HT-29 (cell line): ENCODE results near the gene KLHL24. TPM values are rescaled to one million over a fixed set of nuclear protein-coding genes. Genes with fewer than 3 reads are reported as not detected.
"Not testable (repeated sequence)": the region's sequence is repeated elsewhere in the genome, so short reads cannot be mapped to it uniquely, and the experiment has no call there.

Experiments used
- DNase-seq: peaks from one replicate; pipeline ENCODE4 v3.0.0-alpha.2; 2015; ENCODE audit warnings: low spot score
- total RNA-seq: library from RNA; depleted of rRNA; stranded (reverse); fragments of >200 nt; shearing (Covaris generic); gene quantifications from 2 replicates; pipeline ENCODE4 v1.2.3, GENCODE V29; 2014; rRNA removed

Gene KLHL24
- total RNA-seq, 1 experiment from 2014 or later: 10.6 TPM

GRCh38 chr3:183695569-183696364 lies 60.3 kb downstream of the KLHL24 start:
- no peak for DNase-seq

- no peak for DNase-seq
Measured at GRCh38 chr3:183697123-183697609, 61.7 kb downstream of the KLHL24 start.

DNA sequence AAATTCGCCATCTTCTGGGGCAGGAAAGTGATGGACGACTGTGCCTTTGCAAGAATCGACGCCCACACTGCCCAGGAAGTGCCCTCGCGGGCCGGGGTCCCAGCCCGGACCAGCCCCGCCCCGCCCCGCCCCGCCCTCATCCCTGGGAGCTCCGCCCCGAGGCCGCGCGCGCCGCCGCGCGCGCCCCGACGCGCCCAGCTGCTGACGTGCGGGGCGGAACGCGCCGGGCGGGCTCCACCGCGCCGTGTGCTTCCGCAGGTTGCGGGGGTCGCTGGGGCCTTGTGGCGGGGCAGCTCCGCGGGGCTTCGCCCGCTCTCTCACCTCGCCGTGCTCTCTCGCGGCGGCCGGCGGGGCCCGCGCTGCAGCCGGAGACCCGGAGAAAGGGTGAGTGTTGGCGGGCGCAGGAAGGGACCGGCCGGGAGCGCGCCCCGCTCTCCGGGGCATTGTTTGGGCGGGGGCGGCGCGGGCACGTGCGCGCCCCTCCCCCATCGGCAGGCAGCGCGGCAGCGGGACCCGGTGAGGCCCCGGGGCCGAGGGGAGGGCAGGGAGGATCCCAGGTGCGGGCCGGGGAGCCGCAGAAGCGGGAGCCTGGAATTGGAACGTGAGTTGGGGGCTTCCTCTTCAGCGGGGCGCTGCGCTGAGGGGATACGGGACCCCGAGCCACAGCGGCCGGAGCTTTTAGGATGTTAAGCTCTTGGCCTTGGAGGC lies 62.3 kb downstream of the KLHL24 start, which contains the start of gene YEATS2:
TSS of gene YEATS2 (plus strand) at position 188 of the 708 bp plus-strand sequence. CDS start 17,366 bp downstream, outside the sequence.
- peak; percentile 56 for DNase-seq

GRCh38 chr3:183698318-183698751 lies 62.9 kb downstream of the KLHL24 start:
- peak; percentile 34 for DNase-seq

- DNase-seq: peak; percentile 33
Measured at GRCh38 chr3:183698756-183699155, 63.3 kb downstream of the KLHL24 start.

- no peak for DNase-seq
Measured at GRCh38 chr3:183699238-183699947, 64.0 kb downstream of the KLHL24 start.

- no peak for DNase-seq
Measured at GRCh38 chr3:183701744-183702143, 66.3 kb downstream of the KLHL24 start.

GRCh38 chr3:183703892-183704291 lies 68.5 kb downstream of the KLHL24 start:
- DNase-seq: not testable (repeated sequence)

DNA sequence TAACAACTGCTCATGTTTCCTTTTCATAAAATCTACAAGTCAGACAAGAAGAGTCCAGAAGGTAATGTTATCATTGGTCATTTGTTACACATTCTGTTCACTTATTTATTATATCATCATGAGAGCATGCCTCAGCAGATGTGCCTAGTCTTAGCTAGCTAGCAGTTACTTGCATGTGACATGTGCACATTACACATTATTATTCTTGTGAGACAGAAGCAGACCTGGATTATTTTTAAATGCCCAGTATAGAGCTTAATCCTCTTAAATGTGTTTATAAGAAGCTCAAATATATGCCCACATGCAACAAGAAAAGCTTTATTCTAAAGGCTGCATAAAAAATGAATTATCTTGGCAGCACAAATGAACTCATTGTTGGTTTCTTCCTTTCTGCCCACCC lies 74.8 kb downstream of the KLHL24 start:
- no peak for DNase-seq

DNA sequence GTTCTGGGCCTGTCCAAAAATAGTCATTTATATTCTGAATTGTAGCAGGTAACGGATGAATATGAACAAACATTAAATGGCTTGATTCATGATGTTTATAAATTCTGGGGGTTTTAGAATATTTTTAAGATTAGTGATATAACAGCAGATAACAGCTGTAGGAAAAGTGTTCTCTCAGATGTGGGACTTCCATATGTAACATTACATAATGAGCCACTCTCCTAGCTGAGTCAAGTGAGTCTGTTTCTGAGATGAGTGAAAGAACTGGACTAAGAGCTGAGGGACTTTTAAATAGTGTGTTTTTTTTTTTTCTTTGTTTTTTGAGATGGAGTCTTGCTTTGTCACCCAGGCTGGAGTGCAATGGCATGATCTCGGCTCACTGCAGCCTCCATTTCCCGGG lies 76.1 kb downstream of the KLHL24 start:
- DNase-seq: no peak

DNA sequence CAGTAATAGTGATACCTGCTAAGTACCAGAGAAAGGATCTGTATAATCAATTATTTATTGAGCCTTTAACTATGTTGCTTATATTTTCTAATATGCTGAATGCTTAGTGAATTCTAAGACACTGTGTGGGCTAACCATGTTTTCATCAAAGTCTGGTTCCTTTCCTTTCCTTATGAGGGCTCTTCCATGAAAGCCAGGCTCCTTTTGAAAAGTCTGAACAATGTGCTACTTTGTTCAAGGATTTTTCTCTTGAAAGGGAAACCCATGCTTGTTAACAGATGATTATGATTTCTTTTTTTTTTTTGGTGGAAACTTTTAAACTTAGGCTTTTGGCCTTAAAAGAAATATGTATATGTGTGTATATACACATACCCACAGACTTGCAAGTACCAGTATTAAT lies 79.2 kb downstream of the KLHL24 start:
- no peak for DNase-seq

- DNase-seq: no peak
Measured at GRCh38 chr3:183718012-183718411, 82.6 kb downstream of the KLHL24 start.

DNA sequence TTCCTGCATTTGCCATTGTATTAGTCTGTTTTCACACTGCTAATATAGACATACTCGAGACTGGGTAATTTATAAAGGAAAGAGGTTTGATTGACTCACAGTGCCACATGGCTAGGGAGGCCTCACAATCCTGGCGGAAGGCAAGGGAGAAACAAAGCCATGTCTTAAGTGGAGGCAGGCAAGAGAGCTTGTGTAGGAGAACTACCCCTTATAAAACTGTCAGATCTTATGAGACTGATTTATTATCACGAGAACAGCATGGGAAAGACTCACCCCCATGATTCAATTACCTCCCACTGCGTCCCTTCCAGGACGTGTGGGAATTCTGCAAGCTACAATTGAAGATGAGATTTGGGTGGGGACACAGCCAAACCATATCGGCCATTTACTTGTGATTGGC lies 90.0 kb downstream of the KLHL24 start:
- DNase-seq: no peak

- no peak for DNase-seq
Measured at GRCh38 chr3:183728204-183728603, 92.8 kb downstream of the KLHL24 start.

DNA sequence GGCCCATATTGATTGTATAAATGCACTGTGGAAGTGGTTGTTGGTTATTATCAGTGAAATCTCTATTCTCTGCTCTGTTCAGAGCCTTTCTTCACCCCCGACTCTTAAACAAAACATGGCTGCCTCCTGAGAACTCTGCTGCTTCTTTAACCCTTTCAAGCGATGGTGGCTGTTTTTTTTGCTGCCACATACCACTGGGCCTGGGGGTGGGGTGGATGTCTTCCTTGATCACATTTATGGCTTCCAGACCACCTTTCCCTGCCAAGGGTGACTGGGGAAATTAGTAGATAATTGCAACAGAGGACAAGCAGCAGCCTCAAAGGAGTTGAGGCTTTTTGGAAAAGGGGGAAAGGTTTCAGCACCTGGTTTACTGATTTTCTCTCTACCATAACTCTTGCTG lies 94.9 kb downstream of the KLHL24 start:
- no peak for DNase-seq

DNA sequence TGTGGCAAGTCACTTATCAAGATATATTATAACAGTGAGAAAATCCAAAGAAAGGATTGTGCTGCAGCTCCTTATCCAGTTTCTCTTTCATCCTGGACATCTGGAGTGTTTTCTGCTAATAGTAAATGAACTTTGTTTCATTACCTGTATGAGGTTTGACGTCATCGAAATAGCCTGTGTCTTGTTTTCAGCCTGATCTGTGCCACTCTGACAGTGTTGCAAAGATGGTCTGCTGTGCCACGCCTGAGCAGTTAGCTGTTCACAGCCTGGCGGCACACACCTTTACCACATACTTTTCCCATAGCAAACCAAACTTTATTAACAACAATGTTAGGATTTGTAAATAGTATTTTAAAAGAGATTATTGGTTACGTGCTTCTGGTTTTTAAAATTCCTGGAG lies 96.2 kb downstream of the KLHL24 start:
- DNase-seq: no peak

DNA sequence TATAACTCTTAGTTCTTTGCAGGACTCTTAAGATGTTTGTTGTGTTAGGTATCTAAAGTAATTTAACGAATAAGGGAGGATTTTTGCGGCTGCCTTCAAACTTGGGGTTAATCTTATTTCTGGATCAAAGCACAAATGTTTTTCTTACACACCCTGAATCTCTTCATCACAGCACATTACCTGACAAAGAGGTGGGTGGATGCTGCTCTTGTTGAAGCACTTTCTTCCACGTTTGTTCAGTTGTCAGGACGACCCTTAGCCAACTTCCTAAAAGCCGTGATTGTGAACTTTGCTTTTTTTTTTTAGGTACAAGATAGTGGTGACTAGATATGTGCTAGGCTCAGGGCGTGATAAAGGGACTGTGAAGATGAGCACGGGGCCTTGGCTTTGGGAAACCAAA lies 98.1 kb downstream of the KLHL24 start:
- DNase-seq: no peak

Other genes starting within 250 kb of the KLHL24 start
- 0.05 TPM in 1 of 2 replicates, not detected in the other for gene MCF2L2, start 207.0 kb upstream of the KLHL24 start, total RNA-seq
- gene KLHL6, start 79.9 kb upstream of the KLHL24 start, total RNA-seq: not detected in 2 replicates
- gene YEATS2, start 62.2 kb downstream of the KLHL24 start, total RNA-seq: 16.1 and 17.1 TPM in 2 replicates
- gene MAP6D1, start 190.0 kb downstream of the KLHL24 start, total RNA-seq: 5.4 and 10.4 TPM in 2 replicates
- gene PARL, start 249.3 kb downstream of the KLHL24 start, total RNA-seq: 45.2 and 45.9 TPM in 2 replicates